Transverse colon (tissue), 4 donors: ENCODE results near the gene ARL4A.

ENCODE experiments used
- EP300 ChIP-seq: sonication (generic); formaldehyde crosslinking; IDR thresholded peaks from one replicate; pipeline ENCODE4 v1.6.1; 2017; ENCODE audit warnings: antibody characterized with exemption, low read depth
- POLR2A ChIP-seq: fragments of 450-650 bp; IDR thresholded peaks from one replicate; pipeline ENCODE4 v1.6.1; 2016; ENCODE audit warnings: antibody characterized with exemption, mild to moderate bottlenecking, moderate library complexity
- POLR2AphosphoS5 ChIP-seq, 3 donors: sonication (generic); formaldehyde crosslinking; IDR thresholded peaks; one replicate each; pipeline ENCODE4 v1.6.1; 2016; ENCODE audit warnings: antibody characterized with exemption in 3 of 3
- TF ChIP-seq, protein P1 (sequence below), 5 experiments: fragments of 200-600 bp in 3 of 5; fragments of 450-650 bp in 2 of 5; sonication (generic) in 3 of 5; IDR thresholded peaks; 1 replicate in 2 of 5; 2 replicates in 3 of 5; pipeline ENCODE4 v1.5.1; 2016 to 2017; ENCODE audit warnings: antibody characterized with exemption in 5 of 5, inconsistent platforms in 3 of 5, mild to moderate bottlenecking in 2 of 5, moderate library complexity in 1 of 5

DNA sequence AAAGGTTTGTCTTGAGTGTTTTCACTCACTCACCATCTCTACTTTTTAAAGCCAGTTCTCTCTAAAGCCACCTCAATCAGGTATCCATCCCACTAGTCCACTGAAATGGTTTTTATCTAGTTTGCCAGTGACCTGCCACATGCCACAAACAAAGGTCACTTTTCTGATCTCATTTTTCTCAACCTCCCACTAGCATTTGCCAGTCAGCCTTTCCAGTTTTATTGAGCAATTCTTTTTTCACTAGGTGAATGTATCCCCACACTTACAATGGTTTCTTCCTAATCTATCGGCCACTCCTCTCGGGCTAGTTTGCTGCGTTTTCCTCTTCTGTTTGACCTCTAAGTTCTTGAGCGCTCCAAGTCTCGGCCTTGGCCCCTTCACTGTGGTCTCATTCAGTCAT, 44.9 kb upstream of the ARL4A start:
- TF ChIP-seq, protein P1, sequence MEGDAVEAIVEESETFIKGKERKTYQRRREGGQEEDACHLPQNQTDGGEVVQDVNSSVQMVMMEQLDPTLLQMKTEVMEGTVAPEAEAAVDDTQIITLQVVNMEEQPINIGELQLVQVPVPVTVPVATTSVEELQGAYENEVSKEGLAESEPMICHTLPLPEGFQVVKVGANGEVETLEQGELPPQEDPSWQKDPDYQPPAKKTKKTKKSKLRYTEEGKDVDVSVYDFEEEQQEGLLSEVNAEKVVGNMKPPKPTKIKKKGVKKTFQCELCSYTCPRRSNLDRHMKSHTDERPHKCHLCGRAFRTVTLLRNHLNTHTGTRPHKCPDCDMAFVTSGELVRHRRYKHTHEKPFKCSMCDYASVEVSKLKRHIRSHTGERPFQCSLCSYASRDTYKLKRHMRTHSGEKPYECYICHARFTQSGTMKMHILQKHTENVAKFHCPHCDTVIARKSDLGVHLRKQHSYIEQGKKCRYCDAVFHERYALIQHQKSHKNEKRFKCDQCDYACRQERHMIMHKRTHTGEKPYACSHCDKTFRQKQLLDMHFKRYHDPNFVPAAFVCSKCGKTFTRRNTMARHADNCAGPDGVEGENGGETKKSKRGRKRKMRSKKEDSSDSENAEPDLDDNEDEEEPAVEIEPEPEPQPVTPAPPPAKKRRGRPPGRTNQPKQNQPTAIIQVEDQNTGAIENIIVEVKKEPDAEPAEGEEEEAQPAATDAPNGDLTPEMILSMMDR (IDR thresholded peaks at IDR 0.05): no peak
- TF ChIP-seq POLR2AphosphoS5 (IDR thresholded peaks at IDR 0.05): no peak
- TF ChIP-seq POLR2A: no peak
- TF ChIP-seq EP300: no peak
